Breast epithelium (tissue), 4 donors: ENCODE data around the gene RNU1-1. TPM values are rescaled to one million over a fixed set of nuclear protein-coding genes. Genes with fewer than 3 reads are reported as not detected.
"Not testable (repeated sequence)": the region's sequence is repeated elsewhere in the genome, so short reads cannot be mapped to it uniquely, and the experiment has no call there.

Experiments
- DNase-seq, 2 donors: peaks; one replicate each; pipeline ENCODE4 v3.0.0-alpha.2; 2019; ENCODE audit warnings: low spot score in 2 of 2
- H3K27ac ChIP-seq, 2 donors: fragments of 200-600 bp; sonication (generic) in 1 of 2; one replicate each; pipeline ENCODE4 v1.5.1; 2016 to 2019; ENCODE audit warnings: mild to moderate bottlenecking in 1 of 2
- H3K27me3 ChIP-seq, 2 donors: fragments of 200-600 bp; sonication (generic) in 1 of 2; one replicate each; pipeline versions ENCODE4 v1.5.1 to v1.6.0; 2017 to 2019; ENCODE audit warnings: control low read depth in 1 of 2, mild to moderate bottlenecking in 1 of 2
- H3K36me3 ChIP-seq: fragments of 200-600 bp; one replicate; pipeline ENCODE4 v1.5.1; 2019
- H3K4me1 ChIP-seq, 2 donors: fragments of 200-600 bp; sonication (generic); one replicate each; pipeline ENCODE4 v1.5.1; 2016 to 2019; ENCODE audit warnings: control low read depth in 1 of 2
- H3K4me3 ChIP-seq, 3 donors: fragments of 200-600 bp; sonication (generic); 1 replicate in 2 of 3; 2 replicates in 1 of 3; pipeline ENCODE4 v1.5.1; 2016 to 2019; ENCODE audit warnings: mild to moderate bottlenecking in 3 of 3, moderate library complexity in 2 of 3
- H3K9me3 ChIP-seq, 2 donors: fragments of 200-600 bp; sonication (generic) in 1 of 2; one replicate each; pipeline ENCODE4 v1.5.1; 2016 to 2019; ENCODE audit warnings: control low read depth in 1 of 2
- POLR2AphosphoS5 ChIP-seq, 3 donors: sonication (generic); formaldehyde crosslinking; IDR thresholded peaks; one replicate each; pipeline ENCODE4 v1.6.1; 2017; ENCODE audit warnings: antibody characterized with exemption in 3 of 3
- intact Hi-C: fragments of 100-400 bp; cut with DNase I; formaldehyde crosslinking; loops from one replicate; pipeline ENCODE4 v1.15.1; 2023; ENCODE audit warnings: low total_unique reads
- total RNA-seq, 3 donors: library from RNA; depleted of rRNA; stranded (reverse); fragments of >200 nt; gene quantifications; one replicate each; pipeline ENCODE4 v1.1.0, GENCODE V29; 2016

The RNU1-1 gene
- total RNA-seq = under 1 TPM; under 0.01 TPM

- H3K36me3 ChIP-seq, H3K27me3 ChIP-seq, H3K4me1 ChIP-seq, H3K9me3 ChIP-seq, intact Hi-C loops: not testable (repeated sequence)
- H3K4me3 ChIP-seq = peak within 1 kb of the TSS in 2 of 3 donors; percentile 40 to 67
- peak in 1 of 2 donors; percentile 79 for DNase-seq
- peak in 2 of 3 donors; percentile 59 to 61 for TF ChIP-seq POLR2AphosphoS5 (IDR thresholded peaks at IDR 0.05)
- H3K27ac ChIP-seq = peak within 1 kb of the TSS; percentile 69 to 94
Observed at GRCh38 chr1:16514107-16515055, at the start of gene RNU1-1. Gene RNU1-1, minus strand, starts transcription at chr1:16514285.

- H3K9me3 ChIP-seq, DNase-seq, H3K4me1 ChIP-seq, H3K4me3 ChIP-seq, H3K27me3 ChIP-seq, H3K36me3 ChIP-seq, H3K27ac ChIP-seq, intact Hi-C loops: not testable (repeated sequence)
Observed at GRCh38 chr1:16561035-16561434, 47.0 kb upstream of the RNU1-1 start.

- H3K27me3 ChIP-seq, H3K36me3 ChIP-seq, intact Hi-C loops, DNase-seq, H3K4me1 ChIP-seq, H3K9me3 ChIP-seq, H3K4me3 ChIP-seq, H3K27ac ChIP-seq: not testable (repeated sequence)
Observed at GRCh38 chr1:16560498-16560897, 46.4 kb upstream of the RNU1-1 start.

- H3K27ac ChIP-seq, H3K9me3 ChIP-seq, intact Hi-C loops: not testable (repeated sequence)
Observed at GRCh38 chr1:16559688-16560087, 45.6 kb upstream of the RNU1-1 start.

GRCh38 chr1:16557034-16557433 is 42.9 kb upstream of the RNU1-1 start:
- H3K27ac ChIP-seq, DNase-seq, H3K36me3 ChIP-seq, intact Hi-C loops, H3K9me3 ChIP-seq, H3K4me1 ChIP-seq, H3K27me3 ChIP-seq, H3K4me3 ChIP-seq: not testable (repeated sequence)

More at GRCh38 chr1:16559688-16560087, 45.6 kb upstream of the RNU1-1 start:
- H3K4me1 ChIP-seq, DNase-seq, H3K4me3 ChIP-seq, H3K27me3 ChIP-seq, H3K36me3 ChIP-seq: not testable (repeated sequence)

GRCh38 chr1:16553244-16553643 is 39.2 kb upstream of the RNU1-1 start:
- H3K27ac ChIP-seq, intact Hi-C loops, H3K4me3 ChIP-seq, H3K4me1 ChIP-seq, H3K36me3 ChIP-seq, H3K27me3 ChIP-seq, H3K9me3 ChIP-seq, DNase-seq: not testable (repeated sequence)

GRCh38 chr1:16550212-16550918 is 36.3 kb upstream of the RNU1-1 start:
- H3K36me3 ChIP-seq, DNase-seq, H3K4me3 ChIP-seq, H3K9me3 ChIP-seq, H3K27me3 ChIP-seq, H3K27ac ChIP-seq, H3K4me1 ChIP-seq, intact Hi-C loops: not testable (repeated sequence)

GRCh38 chr1:16549545-16549944 is 35.5 kb upstream of the RNU1-1 start:
- intact Hi-C loops, H3K27ac ChIP-seq, H3K36me3 ChIP-seq, H3K4me3 ChIP-seq, H3K27me3 ChIP-seq, H3K9me3 ChIP-seq, DNase-seq, H3K4me1 ChIP-seq: not testable (repeated sequence)

GRCh38 chr1:16547502-16548241 is 33.6 kb upstream of the RNU1-1 start:
- H3K4me3 ChIP-seq, H3K9me3 ChIP-seq, DNase-seq, H3K27me3 ChIP-seq, H3K4me1 ChIP-seq, H3K27ac ChIP-seq, intact Hi-C loops, H3K36me3 ChIP-seq: not testable (repeated sequence)

- H3K9me3 ChIP-seq, H3K27me3 ChIP-seq, H3K4me3 ChIP-seq, H3K36me3 ChIP-seq, intact Hi-C loops, H3K4me1 ChIP-seq, DNase-seq, H3K27ac ChIP-seq: not testable (repeated sequence)
Observed at GRCh38 chr1:16545682-16546095, 31.6 kb upstream of the RNU1-1 start.

GRCh38 chr1:16540421-16540893 is 26.4 kb upstream of the RNU1-1 start:
- H3K4me3 ChIP-seq, H3K9me3 ChIP-seq, H3K27ac ChIP-seq, H3K36me3 ChIP-seq, intact Hi-C loops, H3K4me1 ChIP-seq, DNase-seq, H3K27me3 ChIP-seq: not testable (repeated sequence)

GRCh38 chr1:16537528-16537927 is 23.4 kb upstream of the RNU1-1 start:
- H3K4me3 ChIP-seq, H3K4me1 ChIP-seq, H3K27me3 ChIP-seq, intact Hi-C loops, H3K27ac ChIP-seq, DNase-seq, H3K36me3 ChIP-seq, H3K9me3 ChIP-seq: not testable (repeated sequence)
